ENCODE measurements around the gene PLEKHG4.

Gene PLEKHG4

GRCh38 chr16:67283039-67283825 lies 3.9 kb downstream of the PLEKHG4 start:
- DNase-seq = no peak
- in situ Hi-C loops (cut with MboI; ENCODE audit: low pct_unique_long_range_greater_than_20kb, low sequenced_read_pairs) = no loop called here

GRCh38 chr16:67283826-67284555 lies 4.7 kb downstream of the PLEKHG4 start:
- in situ Hi-C loops (cut with MboI; ENCODE audit: low pct_unique_long_range_greater_than_20kb, low sequenced_read_pairs) = no loop called here
- no peak for DNase-seq

GRCh38 chr16:67284699-67285646 lies 5.6 kb downstream of the PLEKHG4 start:
- DNase-seq = no peak
- in situ Hi-C loops (cut with MboI; ENCODE audit: low pct_unique_long_range_greater_than_20kb, low sequenced_read_pairs) = no loop called here

- no peak for DNase-seq
- in situ Hi-C loops (cut with MboI; ENCODE audit: low pct_unique_long_range_greater_than_20kb, low sequenced_read_pairs) = no loop called here
Measured at GRCh38 chr16:67286441-67287235, 7.3 kb downstream of the PLEKHG4 start.

- in situ Hi-C loops (cut with MboI; ENCODE audit: low pct_unique_long_range_greater_than_20kb, low sequenced_read_pairs) = no loop called here
- DNase-seq = no peak
Measured at GRCh38 chr16:67287960-67288359, 8.6 kb downstream of the PLEKHG4 start.

GRCh38 chr16:67291461-67291860 lies 12.1 kb downstream of the PLEKHG4 start:
- no peak for DNase-seq
- in situ Hi-C loops (cut with MboI; ENCODE audit: low pct_unique_long_range_greater_than_20kb, low sequenced_read_pairs) = no loop called here

- no peak for DNase-seq
- in situ Hi-C loops (cut with MboI; ENCODE audit: low pct_unique_long_range_greater_than_20kb, low sequenced_read_pairs) = no loop called here
Measured at GRCh38 chr16:67294171-67294757, 14.9 kb downstream of the PLEKHG4 start.

GRCh38 chr16:67294938-67295361 lies 15.6 kb downstream of the PLEKHG4 start:
- in situ Hi-C loops (cut with MboI; ENCODE audit: low pct_unique_long_range_greater_than_20kb, low sequenced_read_pairs) = no loop called here
- DNase-seq = no peak

- in situ Hi-C loops (cut with MboI; ENCODE audit: low pct_unique_long_range_greater_than_20kb, low sequenced_read_pairs) = no loop called here
- DNase-seq = no peak
Measured at GRCh38 chr16:67296420-67296819, 17.1 kb downstream of the PLEKHG4 start.

GRCh38 chr16:67298277-67298676 lies 18.9 kb downstream of the PLEKHG4 start:
- in situ Hi-C loops (cut with MboI; ENCODE audit: low pct_unique_long_range_greater_than_20kb, low sequenced_read_pairs) = no loop called here
- no peak for DNase-seq

GRCh38 chr16:67299269-67299668 lies 19.9 kb downstream of the PLEKHG4 start:
- DNase-seq = no peak
- in situ Hi-C loops (cut with MboI; ENCODE audit: low pct_unique_long_range_greater_than_20kb, low sequenced_read_pairs) = no loop called here

GRCh38 chr16:67301080-67301782 lies 21.9 kb downstream of the PLEKHG4 start:
- DNase-seq = no peak
- in situ Hi-C loops (cut with MboI; ENCODE audit: low pct_unique_long_range_greater_than_20kb, low sequenced_read_pairs) = no loop called here

- no peak for DNase-seq
- in situ Hi-C loops (cut with MboI; ENCODE audit: low pct_unique_long_range_greater_than_20kb, low sequenced_read_pairs) = no loop called here
Measured at GRCh38 chr16:67302076-67302475, 22.7 kb downstream of the PLEKHG4 start.

GRCh38 chr16:67302970-67303369 lies 23.6 kb downstream of the PLEKHG4 start:
- in situ Hi-C loops (cut with MboI; ENCODE audit: low pct_unique_long_range_greater_than_20kb, low sequenced_read_pairs) = no loop called here
- DNase-seq = no peak

GRCh38 chr16:67304020-67304419 lies 24.7 kb downstream of the PLEKHG4 start:
- DNase-seq = no peak
- in situ Hi-C loops (cut with MboI; ENCODE audit: low pct_unique_long_range_greater_than_20kb, low sequenced_read_pairs) = no loop called here

- DNase-seq = no peak
- in situ Hi-C loops (cut with MboI; ENCODE audit: low pct_unique_long_range_greater_than_20kb, low sequenced_read_pairs) = no loop called here
Measured at GRCh38 chr16:67305216-67306071, 26.1 kb downstream of the PLEKHG4 start.

- DNase-seq = no peak
- in situ Hi-C loops (cut with MboI; ENCODE audit: low pct_unique_long_range_greater_than_20kb, low sequenced_read_pairs) = no loop called here
Measured at GRCh38 chr16:67310561-67310960, 31.2 kb downstream of the PLEKHG4 start.
